GM03348 (cell line): ENCODE data around the gene FAM163B.

Experiments
- DNase-seq: peaks from one replicate; pipeline ENCODE4 v3.0.0; 2012; ENCODE audit warnings: low spot score

The FAM163B gene

DNA sequence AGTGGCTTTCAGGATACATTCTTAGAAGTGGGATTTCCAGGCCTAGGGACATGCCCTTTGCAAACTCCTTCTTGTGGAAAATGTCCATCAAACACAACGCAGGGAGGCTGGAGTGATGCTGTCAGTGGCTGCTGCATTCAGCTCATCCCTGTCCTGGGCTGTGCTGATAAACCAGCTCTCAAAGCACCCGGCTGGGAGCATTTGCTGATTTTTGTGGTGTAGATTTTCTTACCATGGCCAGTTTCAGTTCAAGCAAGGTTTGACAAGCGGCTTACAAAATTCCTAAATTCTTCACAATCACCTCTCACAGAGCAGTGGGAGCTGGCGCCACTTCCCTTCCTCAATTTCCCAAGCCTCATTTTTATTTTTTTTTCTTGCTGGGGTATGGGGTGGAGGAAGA is 28.2 kb downstream of the FAM163B start:
- no peak for DNase-seq

DNA sequence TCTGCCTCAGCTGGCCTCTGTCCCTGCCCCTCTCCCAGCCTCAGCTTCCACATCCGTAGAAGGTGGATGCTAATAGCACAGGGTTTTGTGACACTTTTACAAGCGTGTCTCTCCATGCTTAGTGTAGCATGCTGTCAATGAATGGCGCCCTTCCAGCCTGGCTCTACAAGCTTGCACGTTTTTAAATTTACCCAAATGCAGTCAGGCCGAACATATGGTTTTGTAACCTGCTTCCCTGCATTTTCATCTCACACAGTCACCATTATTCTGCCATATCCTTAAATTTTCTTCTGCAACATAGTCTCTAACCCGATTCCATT is 28.8 kb downstream of the FAM163B start:
- no peak for DNase-seq

DNA sequence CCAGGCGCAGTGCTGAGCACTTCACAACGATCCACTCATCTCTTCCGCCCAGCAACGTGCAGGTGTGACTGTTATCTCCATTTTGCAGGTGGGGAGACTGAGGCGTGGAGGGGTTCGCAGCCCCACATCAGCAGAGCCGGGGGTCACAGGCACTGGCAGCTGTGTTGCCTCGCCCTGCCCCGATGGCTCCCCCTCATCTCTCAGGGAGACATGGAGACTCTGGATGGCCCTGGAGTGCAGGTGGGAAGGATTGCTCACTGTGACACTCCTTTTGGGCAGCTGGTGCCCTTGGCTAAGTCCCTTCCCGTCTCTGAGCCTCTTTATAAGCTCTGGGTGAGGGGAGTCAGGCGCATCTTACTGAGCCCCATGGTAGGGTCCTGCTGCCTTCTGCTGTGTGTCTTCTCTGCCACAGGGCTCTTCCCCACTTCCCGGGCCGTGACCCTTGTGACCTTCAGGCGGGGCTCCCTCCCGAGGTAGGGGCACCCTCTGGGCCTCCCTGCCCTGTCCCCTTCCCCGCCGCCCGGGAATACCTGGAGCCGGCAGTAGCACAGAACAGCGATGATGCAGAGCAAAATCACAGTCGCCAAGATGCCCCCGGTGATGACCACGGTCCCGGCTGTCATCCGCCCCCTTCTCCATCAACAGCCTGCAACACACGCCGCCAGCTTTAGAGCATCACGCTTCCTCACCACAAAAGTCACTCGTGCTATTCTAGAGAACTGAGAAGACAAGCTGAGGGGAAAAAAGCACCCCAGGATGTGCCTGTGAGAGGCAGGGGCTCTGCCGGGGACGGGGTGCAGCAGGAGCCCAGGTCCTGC is 29.4 kb downstream of the FAM163B start:
- no peak for DNase-seq

DNA sequence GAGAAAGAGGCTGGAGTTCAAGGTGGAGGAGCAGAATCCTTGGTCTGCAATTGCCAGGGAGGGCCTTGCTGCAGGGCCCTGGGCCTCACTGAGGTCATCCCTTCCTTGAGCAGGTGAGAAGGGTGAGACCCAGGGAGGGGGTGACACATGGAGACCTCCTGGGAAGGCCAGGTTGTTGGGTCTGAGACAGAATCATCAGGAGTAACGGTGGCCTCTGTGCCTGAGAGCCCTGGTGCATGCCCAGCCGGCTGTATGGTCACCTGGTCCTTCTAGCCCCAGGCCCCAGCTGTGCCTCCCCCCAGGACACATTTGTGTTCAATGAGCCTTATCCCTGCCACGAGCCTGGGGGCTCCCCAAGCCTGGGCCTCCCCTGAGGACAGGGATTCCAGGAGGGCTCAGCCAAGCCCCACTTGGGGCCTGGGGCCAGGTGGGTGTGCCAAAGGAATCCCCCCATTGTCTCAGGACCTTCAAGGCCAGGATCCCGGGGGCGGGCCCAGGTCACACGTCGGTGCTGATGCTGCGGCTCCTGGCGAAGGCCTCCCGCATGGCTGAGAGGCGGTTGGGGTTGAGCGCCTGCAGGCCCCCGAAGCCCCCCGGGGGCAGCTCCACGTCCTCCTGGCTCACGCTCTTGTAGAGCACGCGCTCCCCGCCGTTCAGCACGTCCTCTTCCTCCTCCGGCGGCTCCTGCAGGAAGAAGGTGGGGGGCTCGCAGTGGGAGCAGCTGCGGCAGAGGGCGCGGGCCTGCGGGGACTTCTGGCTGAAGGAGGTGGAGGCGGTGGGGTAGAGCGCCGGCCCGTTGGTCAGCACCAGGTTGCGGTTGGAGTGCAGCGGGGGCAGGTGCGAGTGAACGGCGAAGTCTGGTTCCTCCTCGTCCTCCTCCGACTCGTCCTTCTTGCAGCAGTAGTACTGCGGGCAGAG is 30.4 kb downstream of the FAM163B start:
- DNase-seq, result no peak

DNA sequence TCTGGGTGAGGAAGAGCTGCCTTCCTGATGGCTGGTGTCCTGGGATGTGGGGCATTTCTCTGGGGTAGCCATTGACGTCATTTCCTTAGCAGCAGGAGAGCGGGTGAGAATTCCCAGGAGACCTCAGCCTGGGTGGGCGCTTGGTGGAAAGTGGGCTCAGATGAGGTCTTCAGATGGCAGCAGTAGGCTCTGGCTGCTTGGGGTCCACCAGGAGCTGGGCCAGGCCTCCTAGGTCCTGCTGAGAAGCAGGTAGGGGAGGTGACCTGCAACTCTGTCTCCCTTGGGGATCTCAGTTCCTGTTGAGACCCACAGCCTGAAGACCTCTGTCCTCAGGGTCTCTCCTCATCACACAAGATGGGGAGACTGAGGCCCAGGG is 31.5 kb downstream of the FAM163B start:
- no peak for DNase-seq

DNA sequence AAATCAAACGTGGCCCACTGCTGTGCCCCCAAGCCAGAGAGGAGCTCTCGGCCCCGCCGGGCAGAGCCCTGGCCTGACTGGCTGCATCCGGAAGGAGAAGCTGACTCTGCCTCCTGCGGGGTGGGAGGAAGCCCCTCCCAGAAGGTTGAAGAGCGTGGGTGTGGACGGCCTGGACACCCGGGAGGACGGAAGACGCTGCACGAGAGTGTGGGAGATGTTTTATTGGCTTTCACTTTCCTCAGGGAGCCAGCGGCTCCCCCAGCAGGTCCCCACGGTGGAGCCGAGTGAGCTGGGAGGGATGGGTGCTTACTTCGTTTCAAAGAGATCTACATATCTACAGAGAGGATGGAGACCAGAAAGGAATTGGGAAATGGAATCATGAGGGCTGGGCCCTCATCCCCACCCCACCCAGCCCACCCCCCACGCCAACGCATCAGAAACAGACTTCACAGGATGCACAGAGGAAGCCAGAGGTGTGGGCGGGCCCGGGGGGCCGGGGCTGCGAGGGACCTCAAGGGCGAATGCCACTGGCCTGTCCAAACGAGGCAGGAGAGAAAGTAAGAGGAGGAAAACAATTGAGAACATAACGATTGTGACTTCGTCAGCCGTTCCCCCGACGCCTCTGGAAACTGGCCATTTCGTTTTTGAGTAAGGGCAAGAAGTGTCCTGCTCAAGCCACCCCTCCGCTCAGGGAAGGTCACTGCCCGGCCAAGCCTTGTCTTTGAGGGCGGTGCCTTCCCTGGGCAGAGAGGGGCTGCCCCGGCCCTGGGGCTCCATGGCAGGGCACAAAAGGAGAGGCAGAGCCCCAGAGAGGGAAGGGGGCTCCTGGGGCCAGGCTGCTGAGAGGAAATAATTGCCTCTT is 32.1 kb downstream of the FAM163B start:
- no peak for DNase-seq

DNA sequence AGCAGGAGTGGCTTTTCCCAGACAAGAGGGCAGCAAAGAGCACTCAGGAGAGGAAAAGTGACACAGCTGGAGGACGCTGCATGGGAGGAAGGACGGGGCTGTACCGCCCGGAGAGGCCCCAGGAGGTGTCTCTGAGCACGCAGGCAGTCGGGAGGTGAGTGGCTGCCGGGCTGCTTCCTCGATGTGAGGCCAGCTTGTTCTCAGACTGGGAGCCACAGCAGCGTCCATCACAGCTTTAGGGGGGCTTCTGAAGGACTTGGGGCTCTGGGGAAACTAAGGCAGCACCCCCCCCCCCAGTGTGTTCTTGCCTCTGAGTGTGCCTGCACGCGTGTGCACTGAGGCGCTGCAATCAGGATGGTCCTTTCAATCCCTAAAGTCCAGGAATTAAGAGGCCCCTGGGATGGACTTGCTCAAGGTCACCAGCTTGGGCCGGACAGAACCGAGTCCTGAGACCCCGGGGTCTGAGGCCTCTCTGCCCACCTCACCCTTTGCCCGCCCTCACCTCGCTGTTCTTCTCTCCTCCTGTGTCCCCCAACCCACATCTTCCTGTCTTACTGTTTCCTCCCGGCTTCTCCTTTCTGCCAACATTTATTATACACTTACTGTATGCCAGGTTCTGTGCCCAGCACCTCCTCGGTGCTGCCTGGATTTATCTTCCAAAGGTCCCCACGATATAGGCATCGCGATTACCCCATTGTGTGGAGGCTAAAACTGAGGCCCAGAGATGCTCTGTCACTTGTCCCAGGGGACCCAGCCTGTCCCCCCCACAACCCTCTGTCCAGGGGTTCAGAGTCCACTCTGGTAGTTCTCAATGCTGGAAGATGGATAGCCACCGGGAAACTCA is 32.9 kb downstream of the FAM163B start:
- no peak for DNase-seq

DNA sequence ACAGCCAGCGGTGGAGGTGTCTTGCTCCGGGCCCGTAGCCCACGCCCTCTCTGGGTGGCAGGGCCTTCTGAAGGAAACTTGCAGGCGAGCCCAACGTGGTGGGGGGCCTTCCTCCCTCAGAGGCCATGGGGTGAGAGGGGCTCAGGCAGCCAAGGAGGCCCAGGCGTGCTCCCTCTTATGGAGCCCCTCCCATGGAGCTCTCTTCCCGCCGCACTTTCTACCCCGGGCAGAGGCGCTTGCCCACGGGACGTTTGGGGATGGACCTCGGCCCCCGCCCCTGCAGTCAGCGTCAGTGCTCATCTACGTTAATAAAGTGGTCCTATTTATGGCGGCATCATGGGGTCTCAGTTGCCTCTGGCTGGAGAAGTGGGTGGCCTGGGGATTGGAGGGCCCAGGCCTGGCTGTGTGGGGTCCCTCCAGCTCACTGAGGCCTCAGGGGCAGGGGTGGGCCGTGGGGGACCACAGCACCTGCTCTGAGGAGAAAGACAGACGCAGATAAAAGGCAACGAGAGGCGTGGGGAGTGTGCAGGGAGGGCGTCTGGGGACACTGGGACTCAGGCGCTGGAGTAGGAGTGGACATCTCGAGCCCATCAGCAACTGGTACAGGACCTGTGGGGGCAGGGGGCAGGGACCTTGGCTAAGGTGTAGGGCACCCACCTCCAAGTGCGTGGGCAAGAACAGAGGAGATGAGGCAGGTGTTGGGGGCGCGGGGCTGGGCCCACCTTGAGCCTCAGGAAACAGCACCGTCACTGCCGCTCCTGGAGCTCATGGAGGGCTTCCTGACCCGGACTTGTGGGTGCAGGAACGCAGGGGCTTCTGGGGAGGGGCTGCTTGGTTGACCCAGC is 33.8 kb downstream of the FAM163B start:
- no peak for DNase-seq

DNA sequence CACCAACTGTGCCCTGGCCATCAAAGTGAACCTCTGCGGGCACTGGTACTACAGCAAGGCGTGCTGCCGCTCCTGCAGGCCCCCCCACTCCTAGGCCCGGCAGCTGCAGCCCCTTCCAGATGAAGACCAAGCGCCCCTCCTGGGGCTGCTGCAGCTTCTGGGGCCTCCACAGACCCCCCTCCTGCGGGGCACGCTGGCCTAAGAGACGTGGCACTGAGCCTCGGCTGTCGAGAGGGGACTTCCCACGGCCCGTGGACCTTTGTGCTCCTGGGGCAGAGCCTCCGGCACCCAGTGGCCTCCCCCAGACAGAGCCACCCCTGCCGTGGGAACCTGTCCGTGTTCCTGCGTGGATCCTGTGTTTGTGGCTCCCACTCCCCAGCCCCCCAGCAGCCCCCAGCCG is 34.4 kb downstream of the FAM163B start:
- DNase-seq, result no peak

DNA sequence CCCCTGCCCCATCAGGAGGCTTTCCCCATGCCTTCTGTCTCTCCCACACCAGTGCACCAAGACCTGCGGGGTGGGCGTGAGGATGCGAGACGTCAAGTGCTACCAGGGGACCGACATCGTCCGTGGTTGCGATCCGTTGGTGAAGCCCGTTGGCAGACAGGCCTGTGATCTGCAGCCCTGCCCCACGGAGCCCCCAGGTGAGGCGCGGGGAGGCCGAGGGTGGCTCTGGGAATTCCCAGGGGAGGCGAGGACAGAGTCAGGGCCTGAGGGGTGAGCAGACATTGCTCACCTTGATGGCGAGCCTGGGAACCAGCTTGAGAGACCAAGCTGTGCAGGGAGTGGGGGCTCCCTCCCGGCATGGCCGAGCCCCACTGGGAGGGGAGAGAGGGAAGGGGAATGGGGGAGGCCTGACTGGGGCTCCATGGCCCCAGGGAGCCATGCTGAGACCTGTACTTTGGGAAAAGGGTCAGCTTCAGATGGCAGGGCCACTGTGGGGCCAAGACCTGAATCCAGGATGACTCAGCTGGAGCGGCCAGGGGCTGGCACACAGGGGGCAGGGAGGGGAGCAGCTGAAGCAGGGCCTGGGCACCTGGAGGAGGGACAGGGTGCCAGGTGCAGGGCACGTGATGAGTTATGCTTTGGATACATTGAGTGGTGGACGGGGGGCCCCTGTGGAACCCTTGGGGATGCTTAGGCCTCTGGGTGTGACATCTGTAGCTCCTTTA is 35.2 kb downstream of the FAM163B start:
- no peak for DNase-seq

DNA sequence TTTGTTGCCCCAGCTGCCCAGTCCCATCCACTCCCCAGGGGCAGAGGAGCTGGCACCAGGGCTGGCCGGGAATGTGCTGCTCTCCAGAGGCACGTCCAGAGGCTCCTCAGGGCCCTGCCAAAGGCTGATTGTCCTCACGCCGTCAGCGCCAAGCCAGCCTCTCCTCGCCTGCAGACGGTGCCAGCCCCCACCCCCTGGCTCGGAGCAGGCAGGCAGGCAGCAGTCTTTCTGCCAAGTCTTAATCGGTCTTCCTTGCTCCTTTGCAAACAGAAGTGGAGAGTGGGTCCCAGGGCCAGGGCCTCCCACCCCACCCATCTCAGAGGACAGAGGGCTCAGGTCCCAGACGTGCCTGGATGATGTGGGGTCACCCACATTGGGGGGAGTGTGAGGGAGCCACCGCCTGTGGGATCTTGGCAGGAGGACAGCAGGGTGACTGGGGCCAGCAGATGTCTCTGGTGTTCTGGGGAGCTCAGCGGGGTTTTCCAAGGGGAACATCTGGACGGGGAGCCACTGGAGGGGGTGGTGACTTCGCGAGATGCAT is 36.3 kb downstream of the FAM163B start:
- peak; percentile 48 for DNase-seq

DNA sequence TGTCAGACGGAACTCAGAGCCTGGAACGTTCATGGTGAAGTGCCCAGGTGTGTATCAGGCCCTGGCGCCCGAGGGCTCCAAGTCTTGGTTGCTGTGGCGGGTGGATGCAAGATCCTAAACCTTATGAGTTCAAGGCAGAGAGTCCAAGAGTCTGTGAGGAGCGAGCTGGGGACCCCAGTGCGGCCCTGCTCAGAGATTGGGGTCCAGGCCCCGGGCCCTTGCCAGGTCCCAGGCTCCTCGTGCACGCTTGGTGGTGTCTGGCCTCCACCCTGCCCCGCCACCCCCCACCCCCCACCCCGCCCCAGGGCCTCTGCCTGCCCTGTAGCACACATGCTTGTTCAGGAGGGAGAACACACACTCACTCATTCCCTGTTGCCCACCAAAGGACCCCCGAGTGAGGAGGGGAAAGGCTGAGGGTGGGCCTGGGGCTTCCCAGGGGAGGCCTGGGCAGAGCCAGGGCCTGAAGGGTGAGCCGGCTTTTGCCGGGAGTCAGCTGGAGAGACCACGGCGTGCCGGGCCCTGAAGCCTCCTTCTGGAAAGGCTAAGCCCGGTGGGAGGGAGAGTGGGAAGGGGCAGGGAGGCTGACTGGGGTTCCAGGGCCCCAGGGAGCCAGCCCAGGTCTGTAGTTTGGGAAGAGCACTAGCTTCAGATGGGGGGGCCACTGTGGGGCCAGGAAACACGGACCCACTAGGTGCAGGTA is 37.1 kb downstream of the FAM163B start:
- no peak for DNase-seq

DNA sequence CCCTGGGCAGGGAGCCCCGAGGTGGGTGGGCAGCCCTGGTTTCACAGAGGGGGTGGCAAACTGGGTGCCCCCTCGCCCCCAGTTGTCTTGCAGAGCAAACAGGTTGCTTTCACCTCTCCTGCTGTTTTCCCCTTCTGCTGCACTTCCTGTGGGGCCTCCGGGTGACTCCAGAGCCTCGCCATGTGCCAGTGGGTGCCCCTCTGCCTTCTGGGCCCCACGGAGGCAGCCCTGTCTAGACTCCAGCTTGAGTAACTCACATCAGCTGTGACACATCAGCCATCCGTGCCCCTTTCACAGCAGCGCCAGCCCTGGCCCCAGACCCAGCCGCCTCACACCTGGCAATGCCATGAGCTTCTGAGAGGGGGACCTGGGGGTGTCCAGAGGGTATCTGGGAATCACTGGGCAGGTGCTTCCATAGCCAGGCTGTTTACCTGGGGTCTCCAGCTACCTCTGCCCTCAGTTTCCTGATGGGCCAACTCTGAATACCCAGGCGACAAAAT is 37.7 kb downstream of the FAM163B start:
- DNase-seq, result no peak

DNA sequence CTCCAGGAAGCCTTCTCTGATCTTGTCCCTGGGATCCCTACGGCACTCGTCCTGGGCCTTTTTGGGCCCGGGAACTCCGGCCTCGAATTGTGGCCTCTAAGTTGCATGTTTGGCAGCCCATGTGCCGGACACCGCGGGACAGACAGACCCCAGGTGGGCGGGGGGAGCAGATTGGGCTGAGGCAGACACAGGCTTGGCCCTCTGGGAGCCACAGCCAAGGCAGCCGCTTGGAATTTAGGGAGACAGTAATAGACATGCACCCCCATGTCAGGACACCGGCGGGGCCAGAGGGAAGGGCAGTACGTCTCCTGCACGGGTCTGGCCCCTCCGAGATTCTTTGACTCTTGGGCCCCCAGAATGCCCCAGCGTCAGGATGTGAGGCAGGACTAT is 38.5 kb downstream of the FAM163B start:
- DNase-seq, result no peak

DNA sequence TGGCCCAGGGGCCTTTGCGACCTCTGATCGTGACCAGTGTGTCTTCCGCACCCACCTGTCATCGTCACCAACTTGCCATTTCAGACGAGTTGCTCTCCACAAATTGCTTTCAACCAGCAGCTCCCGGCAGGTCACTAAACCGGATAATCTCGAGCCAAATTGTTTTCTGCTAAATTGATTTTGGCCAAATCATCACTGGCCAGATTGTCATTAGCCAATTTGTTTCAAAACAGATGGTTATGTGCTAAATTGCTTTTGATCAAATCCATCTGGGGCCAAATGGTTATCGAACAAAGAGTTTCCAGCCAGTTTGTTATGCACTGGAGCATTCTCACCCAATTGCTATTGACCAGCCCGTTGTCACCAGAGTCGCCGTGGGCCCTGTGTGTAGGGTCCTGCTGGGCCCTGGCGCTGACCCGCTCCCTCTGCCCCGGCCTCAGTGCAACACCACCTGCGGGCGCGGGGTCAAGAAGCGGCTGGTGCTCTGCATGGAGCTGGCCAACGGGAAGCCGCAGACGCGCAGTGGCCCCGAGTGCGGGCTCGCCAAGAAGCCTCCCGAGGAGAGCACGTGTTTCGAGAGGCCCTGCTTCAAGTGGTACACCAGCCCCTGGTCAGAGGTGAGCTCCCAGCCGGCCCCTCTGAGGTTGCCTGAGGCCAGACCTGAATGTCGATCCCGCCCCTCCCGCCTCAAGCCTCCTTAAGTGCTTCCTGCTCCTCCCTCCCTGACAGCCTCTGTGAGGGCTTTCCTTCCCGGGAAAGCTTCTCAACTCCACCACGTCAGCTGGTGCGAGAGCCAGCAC is 39.1 kb downstream of the FAM163B start:
- DNase-seq, result no peak

DNA sequence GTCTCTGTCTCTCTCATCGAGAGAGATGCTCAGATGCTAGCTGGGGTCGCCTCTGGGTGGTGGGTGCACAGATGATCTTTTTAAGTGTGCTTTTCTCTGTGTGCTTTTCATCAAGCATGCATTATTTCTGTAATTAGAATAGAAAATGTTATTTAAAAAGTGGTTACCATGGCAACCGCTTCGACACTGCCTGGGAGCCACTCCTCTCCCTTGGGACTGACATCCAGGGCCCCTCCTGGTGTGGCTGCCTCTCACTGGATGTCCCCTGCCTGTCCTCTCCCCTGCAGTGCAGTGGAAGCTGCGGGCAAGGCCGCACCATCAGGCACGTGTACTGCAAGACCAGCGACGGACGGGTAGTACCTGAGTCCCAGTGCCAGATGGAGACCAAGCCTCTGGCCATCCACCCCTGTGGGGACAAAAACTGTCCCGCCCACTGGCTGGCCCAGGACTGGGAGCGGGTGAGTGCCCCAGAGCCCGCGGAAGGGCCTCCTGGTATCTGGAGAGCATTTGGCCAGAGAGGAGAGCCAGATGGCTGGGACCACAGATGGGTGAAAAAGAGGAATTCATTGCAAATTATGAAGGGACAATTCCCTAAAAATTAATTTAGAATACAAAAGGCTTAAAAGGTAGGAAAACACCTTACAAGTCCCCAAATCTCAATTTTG is 39.9 kb downstream of the FAM163B start:
- no peak for DNase-seq

DNA sequence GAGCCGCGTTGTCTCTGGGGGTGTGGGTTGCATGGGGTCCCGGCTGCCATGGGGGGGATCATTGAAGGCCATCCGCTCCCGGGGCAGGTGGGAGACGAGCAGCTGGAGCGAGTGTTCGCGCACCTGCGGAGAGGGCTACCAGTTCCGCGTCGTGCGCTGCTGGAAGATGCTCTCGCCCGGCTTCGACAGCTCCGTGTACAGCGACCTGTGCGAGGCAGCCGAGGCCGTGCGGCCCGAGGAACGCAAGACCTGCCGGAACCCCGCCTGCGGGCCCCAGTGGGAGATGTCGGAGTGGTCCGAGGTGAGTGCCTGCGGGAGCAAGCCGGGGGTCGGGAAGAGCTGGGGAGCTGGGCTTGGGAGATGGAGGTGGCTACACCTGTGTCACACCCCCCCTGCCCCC is 41.0 kb downstream of the FAM163B start:
- DNase-seq, result no peak
